H1 (cell line): ENCODE data around the gene NEURL1B. TPM values are rescaled to one million over a fixed set of nuclear protein-coding genes. Genes with fewer than 3 reads are reported as not detected.

Experiments used
- CTCF ChIA-PET: fragments of 300-600 bp; sonication (Branson Sonifier 250); formaldehyde crosslinking; loops from one replicate; lab custom pipeline; 2021; ENCODE audit not compliant: partially characterized antibody; lab: Charles Lee
- POLR2A ChIA-PET: fragments of 300-600 bp; sonication (Branson Sonifier 250); formaldehyde crosslinking; loops from one replicate; lab custom pipeline; 2021; ENCODE audit warnings: inconsistent platforms; ENCODE audit not compliant: partially characterized antibody; lab: Charles Lee
- DNase-seq, 2 experiments: peaks; one replicate each; pipeline versions ENCODE4 v3.0.0 to v3.0.0-alpha.2; 2010 to 2022; ENCODE audit warnings: low spot score in 2 of 2, low read depth in 1 of 2, mixed read lengths in 1 of 2
- FAIRE-seq: peaks from 2 replicates; lab custom pipeline; 2011; peaks lifted over from hg19 to GRCh38; lab: Jason Lieb, UNC
- H2AFZ ChIP-seq: 2 replicates; pipeline ENCODE4 v1.8.1; 2012; ENCODE audit warnings: low read length, inconsistent platforms
- H2AK5ac ChIP-seq: 2 replicates; pipeline ENCODE4 v1.6.1; 2013; ENCODE audit warnings: low read depth, low read length
- H2BK120ac ChIP-seq: replicated peaks from 2 replicates; pipeline ENCODE3; 2013; ENCODE audit warnings: low read depth, low read length, inconsistent platforms
- H2BK12ac ChIP-seq: 2 replicates; pipeline ENCODE4 v1.6.1; 2013; ENCODE audit warnings: low read depth, low read length
- H2BK15ac ChIP-seq: 2 replicates; pipeline ENCODE4 v1.6.1; 2013; ENCODE audit warnings: low read length
- H2BK20ac ChIP-seq: 2 replicates; pipeline ENCODE4 v1.6.1; 2013; ENCODE audit warnings: low read length
- H2BK5ac ChIP-seq: 2 replicates; pipeline ENCODE4 v1.6.1; 2013; ENCODE audit warnings: low read depth, low read length
- H3K14ac ChIP-seq: 2 replicates; pipeline ENCODE4 v1.6.1; 2013; ENCODE audit warnings: inconsistent platforms; ENCODE audit not compliant: insufficient read length
- H3K18ac ChIP-seq: 2 replicates; pipeline ENCODE4 v1.6.1; 2013; ENCODE audit warnings: low read length; ENCODE audit errors: extremely low read depth
- H3K23ac ChIP-seq: 2 replicates; pipeline ENCODE4 v1.6.1; 2013; ENCODE audit warnings: inconsistent platforms; ENCODE audit not compliant: insufficient read length
- H3K23me2 ChIP-seq: 2 replicates; pipeline ENCODE4 v1.6.1; 2013; ENCODE audit warnings: low read depth, low read length
- H3K27ac ChIP-seq: 2 replicates; pipeline ENCODE4 v1.6.1; 2011; ENCODE audit warnings: low read depth, low read length, inconsistent platforms
- H3K27me3 ChIP-seq, 4 experiments: replicated peaks in 1 of 4; 1 replicate in 1 of 4; 2 replicates in 3 of 4; pipeline versions ENCODE4 v1.6.1 to v1.8.1; 2011 to 2013; ENCODE audit warnings: low read length in 3 of 4, mild to moderate bottlenecking in 3 of 4, inconsistent platforms in 2 of 4, mixed read lengths in 2 of 4, moderate library complexity in 1 of 4; ENCODE audit not compliant: control insufficient read depth in 3 of 4, insufficient read depth in 3 of 4; ENCODE audit errors: extremely low read depth in 1 of 4
- H3K36me3 ChIP-seq, 4 experiments: 2 replicates each; pipeline versions ENCODE4 v1.6.1 to v1.8.1; 2011 to 2013; ENCODE audit warnings: mild to moderate bottlenecking in 4 of 4, low read length in 3 of 4, moderate library complexity in 2 of 4, control low read depth in 1 of 4, inconsistent platforms in 1 of 4; ENCODE audit not compliant: insufficient read depth in 4 of 4, control insufficient read depth in 2 of 4
- H3K4ac ChIP-seq: replicated peaks from 2 replicates; pipeline ENCODE3; 2013; ENCODE audit warnings: low read length, low read depth, mixed read lengths, inconsistent platforms; ENCODE audit not compliant: insufficient read length
- H3K4me1 ChIP-seq, 4 experiments: replicated peaks in 1 of 4; 1 replicate in 1 of 4; 2 replicates in 3 of 4; pipeline versions ENCODE4 v1.6.1 to v1.8.1; 2011 to 2013; ENCODE audit warnings: low read length in 3 of 4, inconsistent platforms in 2 of 4, mixed read lengths in 1 of 4; ENCODE audit not compliant: insufficient read depth in 4 of 4, control insufficient read depth in 3 of 4
- H3K4me2 ChIP-seq, 2 experiments: 2 replicates each; pipeline versions ENCODE4 v1.6.1 to v1.8.1; 2011 to 2013; ENCODE audit warnings: low read depth in 2 of 2, low read length in 2 of 2, control low read depth in 1 of 2, inconsistent platforms in 1 of 2, mild to moderate bottlenecking in 1 of 2; ENCODE audit not compliant: insufficient read depth in 1 of 2
- H3K4me3 ChIP-seq, 4 experiments: fragments of 200-600, 300-600 bp in 1 of 4; sonication (generic), shearing (Covaris generic), sonication (Bioruptor Twin) in 1 of 4; 2 replicates each; pipeline versions ENCODE4 v1.5.1 to v1.8.1; 2011 to 2016; ENCODE audit warnings: low read length in 4 of 4, low read depth in 3 of 4, control low read depth in 2 of 4, inconsistent platforms in 2 of 4, mild to moderate bottlenecking in 2 of 4, mixed read lengths in 1 of 4, moderate library complexity in 1 of 4; ENCODE audit not compliant: insufficient read depth in 2 of 4; ENCODE audit errors: extremely low read depth in 1 of 4
- H3K56ac ChIP-seq: replicated peaks from 2 replicates; pipeline ENCODE3; 2013; ENCODE audit warnings: low read depth, mild to moderate bottlenecking, mixed read lengths, low read length, inconsistent platforms; ENCODE audit not compliant: insufficient read length
- H3K79me1 ChIP-seq: 2 replicates; pipeline ENCODE4 v1.6.1; 2013; ENCODE audit warnings: low read depth, low read length, control low read depth
- H3K79me2 ChIP-seq, 2 experiments: 2 replicates each; pipeline versions ENCODE4 v1.6.1 to v1.8.1; 2012 to 2013; ENCODE audit warnings: low read length in 2 of 2, mild to moderate bottlenecking in 2 of 2, inconsistent platforms in 1 of 2; ENCODE audit not compliant: insufficient read depth in 2 of 2, control insufficient read depth in 1 of 2
- H3K9ac ChIP-seq, 4 experiments: replicated peaks in 1 of 4; 1 replicate in 1 of 4; 2 replicates in 3 of 4; pipeline versions ENCODE4 v1.6.1 to v1.8.1; 2011 to 2013; ENCODE audit warnings: low read depth in 3 of 4, low read length in 3 of 4, control low read depth in 2 of 4, mild to moderate bottlenecking in 2 of 4, moderate library complexity in 2 of 4, inconsistent platforms in 1 of 4; ENCODE audit errors: extremely low read depth in 1 of 4
- H3K9me3 ChIP-seq, 2 experiments: 2 replicates each; pipeline versions ENCODE4 v1.6.1 to v1.8.1; 2012 to 2013; ENCODE audit warnings: mild to moderate bottlenecking in 2 of 2, moderate library complexity in 2 of 2, control low read depth in 1 of 2, inconsistent platforms in 1 of 2, low read depth in 1 of 2, low read length in 1 of 2, mixed read lengths in 1 of 2; ENCODE audit not compliant: insufficient read depth in 2 of 2
- H4K20me1 ChIP-seq, 2 experiments: replicated peaks in 1 of 2; 2 replicates each; pipeline versions ENCODE3 to v1.8.1; 2011 to 2013; ENCODE audit warnings: inconsistent platforms in 2 of 2, low read length in 2 of 2, mild to moderate bottlenecking in 1 of 2; ENCODE audit not compliant: insufficient read depth in 2 of 2, control insufficient read depth in 1 of 2
- H4K5ac ChIP-seq: 2 replicates; pipeline ENCODE4 v1.6.1; 2013; ENCODE audit warnings: low read length, low read depth, mixed read lengths, inconsistent platforms; ENCODE audit not compliant: insufficient read length
- H4K8ac ChIP-seq: 2 replicates; pipeline ENCODE4 v1.8.0; 2013; ENCODE audit warnings: mild to moderate bottlenecking, moderate library complexity, low read length, inconsistent platforms; ENCODE audit not compliant: insufficient read depth; ENCODE audit errors: extremely low read depth
- H4K91ac ChIP-seq: replicated peaks from 2 replicates; pipeline ENCODE3; 2013; ENCODE audit warnings: low read length, mixed read lengths, inconsistent platforms; ENCODE audit not compliant: insufficient read length
- ASH2L ChIP-seq: fragments of 200-600, 300-600 bp; sonication (generic); IDR thresholded peaks from one replicate; pipeline ENCODE4 v1.7.1; 2017; ENCODE audit warnings: low read length
- BACH1 ChIP-seq: IDR thresholded peaks from 2 replicates; pipeline ENCODE4 v1.6.1; 2012; ENCODE audit warnings: low read length, improper control_type of control experiment
- JUND ChIP-seq: IDR thresholded peaks from 2 replicates; pipeline ENCODE4 v1.6.1; 2011; ENCODE audit warnings: mild to moderate bottlenecking, improper control_type of control experiment, low read length
- KDM4A ChIP-seq: IDR thresholded peaks from one replicate; pipeline ENCODE4 v1.7.1; 2012; ENCODE audit warnings: low read depth, mild to moderate bottlenecking, moderate library complexity, low read length, inconsistent platforms; ENCODE audit not compliant: severe bottlenecking
- MAFK ChIP-seq: IDR thresholded peaks from 2 replicates; pipeline ENCODE4 v1.6.1; 2012; ENCODE audit warnings: low read depth, mild to moderate bottlenecking, improper control_type of control experiment, low read length
- NRF1 ChIP-seq: IDR thresholded peaks from 2 replicates; pipeline ENCODE4 v1.6.1; 2011; ENCODE audit warnings: mild to moderate bottlenecking, low read depth, low read length, improper control_type of control experiment
- RFX5 ChIP-seq: IDR thresholded peaks from 2 replicates; pipeline ENCODE4 v1.6.1; 2011; ENCODE audit warnings: low read depth, low read length, improper control_type of control experiment, borderline replicate concordance
- SRF ChIP-seq: IDR thresholded peaks from 2 replicates; pipeline ENCODE4 v1.6.1; 2011; ENCODE audit warnings: mild to moderate bottlenecking, low read depth, low read length, moderate library complexity
- USF2 ChIP-seq: IDR thresholded peaks from 2 replicates; pipeline ENCODE4 v1.6.1; 2011; ENCODE audit warnings: low read length, improper control_type of control experiment
- YY1 ChIP-seq: IDR thresholded peaks from 2 replicates; pipeline ENCODE4 v1.6.1; 2011; ENCODE audit warnings: low read depth, mild to moderate bottlenecking, low read length
- WGBS, 2 experiments: shearing (Covaris generic) in 1 of 2; methylation state at CpG; one replicate each; pipeline versions ENCODE4 v1.1.6 to v1.1.7; 2013 to 2015; ENCODE audit warnings: low lambda C conversion rate in 2 of 2, mixed read lengths in 2 of 2, inconsistent platforms in 1 of 2, low coverage in 1 of 2, missing lambda C conversion rate in 1 of 2; ENCODE audit not compliant: insufficient replicate concordance in 2 of 2, insufficient coverage in 1 of 2, insufficient read length in 1 of 2; ENCODE audit errors: extremely low coverage in 1 of 2, missing lambda C conversion rate in 1 of 2; 5-methylcytosine and 5-hydroxymethylcytosine counted together
- polyA plus RNA-seq, 7 experiments: library from polyadenylated mRNA; depleted of rRNA in 3 of 7; stranded (reverse) in 5 of 7; unstranded in 2 of 7; fragments of >200 nt in 5 of 7; fragments of 200-250 nt in 2 of 7; gene quantifications; 1 replicate in 5 of 7; 2 replicates in 1 of 7; 4 replicates in 1 of 7; pipeline versions ENCODE4 v1.2.1 to v1.2.3, GENCODE V29; 2011 to 2013; ENCODE audit warnings: missing spikeins in 2 of 7, mixed read lengths in 2 of 7
- total RNA-seq: library from RNA; stranded (reverse); fragmentation: NEBNext Ultra II Directional; extraction: Animal tissue kit (Norgen Biotek cat#: 25700); gene quantifications from 2 replicates; pipeline ENCODE4 v1.2.1, GENCODE V29; 2021
- TF ChIP-seq, protein P1 (sequence below): IDR thresholded peaks from 2 replicates; pipeline ENCODE4 v1.6.1; 2012; ENCODE audit warnings: low read length, inconsistent platforms

NEURL1B gene
- total and polyA plus RNA-seq, 2 of the 8 experiments (the other 6 are each of a cell fraction or from before 2014, with no cell fraction given), result 3.3 to 6.1 TPM

DNA sequence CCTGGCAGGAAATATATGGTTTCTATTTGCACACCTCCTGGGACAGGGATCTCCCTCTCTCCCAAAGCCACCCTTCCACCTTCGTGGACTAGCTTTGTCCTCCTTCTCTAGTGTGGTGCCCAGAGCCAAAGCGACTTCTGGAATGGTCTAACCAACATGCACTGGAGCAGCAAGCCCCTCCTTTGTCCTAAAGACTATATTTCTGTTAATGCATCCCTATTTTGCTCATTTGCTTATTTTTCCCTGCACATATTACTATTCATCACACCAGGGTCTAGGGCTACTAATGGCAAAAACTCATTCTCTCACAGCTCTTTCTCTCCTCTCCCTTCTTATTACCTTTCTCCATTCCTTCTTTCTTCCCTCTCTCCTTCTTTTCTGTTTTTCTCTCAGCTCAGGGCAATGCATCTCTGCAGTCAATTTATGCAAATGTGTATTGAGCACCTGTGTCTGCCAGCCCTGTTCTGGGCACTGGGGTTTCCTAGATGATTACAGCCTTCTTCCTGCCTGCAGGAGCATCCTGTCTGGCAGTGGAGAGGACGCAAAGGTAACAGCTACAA is 2.8 kb upstream of the NEURL1B start:
- POLR2A ChIA-PET, result no interaction called here
- 82% methylated on average over 3 of the region's 3 CpGs; no CpG with 5 or more reads in 1 of the 2 experiments for WGBS, 2 experiments
- no peak for FAIRE-seq
- TF ChIP-seq RFX5, result no peak
- no peak for TF ChIP-seq SRF
- no peak for TF ChIP-seq YY1
- TF ChIP-seq ASH2L, result no peak
- TF ChIP-seq KDM4A, result no peak
- TF ChIP-seq NRF1, result no peak
- TF ChIP-seq, protein P1, sequence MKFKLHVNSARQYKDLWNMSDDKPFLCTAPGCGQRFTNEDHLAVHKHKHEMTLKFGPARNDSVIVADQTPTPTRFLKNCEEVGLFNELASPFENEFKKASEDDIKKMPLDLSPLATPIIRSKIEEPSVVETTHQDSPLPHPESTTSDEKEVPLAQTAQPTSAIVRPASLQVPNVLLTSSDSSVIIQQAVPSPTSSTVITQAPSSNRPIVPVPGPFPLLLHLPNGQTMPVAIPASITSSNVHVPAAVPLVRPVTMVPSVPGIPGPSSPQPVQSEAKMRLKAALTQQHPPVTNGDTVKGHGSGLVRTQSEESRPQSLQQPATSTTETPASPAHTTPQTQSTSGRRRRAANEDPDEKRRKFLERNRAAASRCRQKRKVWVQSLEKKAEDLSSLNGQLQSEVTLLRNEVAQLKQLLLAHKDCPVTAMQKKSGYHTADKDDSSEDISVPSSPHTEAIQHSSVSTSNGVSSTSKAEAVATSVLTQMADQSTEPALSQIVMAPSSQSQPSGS, result no peak
- no peak for TF ChIP-seq USF2
- no peak for TF ChIP-seq MAFK
- no peak for TF ChIP-seq BACH1
- TF ChIP-seq JUND, result no peak

More for the DNA sequence above, 2.8 kb upstream of the NEURL1B start:
- Histone ChIP-seq H3K9me3 (no peaks in the 10 kb centered on the region), H2BK12ac (no peak overlapping the region; the same call in 1 of the 2 replicates), H2BK20ac (no peak overlapping the region), H3K18ac (no peak overlapping the region), H4K91ac (no peak overlapping the region), H3K23ac (no peak overlapping the region), H3K23me2 (peaks cover 7% of the 10 kb centered on the region; the same call in 1 of the 2 replicates), H3K9ac (no peak overlapping the region), H4K20me1 (no peaks in the 10 kb centered on the region), H3K4me3 (no peak overlapping the region), H3K4ac (no peak overlapping the region), H3K79me2 (no peaks in the 10 kb centered on the region), H3K4me1 (peaks cover 0 to 13% (median 2%) of the 10 kb centered on the region in 4 experiments; a peak in 2 of 7 replicates), H2AFZ (no peak overlapping the region), H4K8ac (no peak overlapping the region), H2BK120ac (no peak overlapping the region), H3K27me3 (peaks cover 0 to 24% (median 14%) of the 10 kb centered on the region in 4 experiments; a peak in 6 of 7 replicates), H4K5ac (no peak overlapping the region), H2BK15ac (0 out of 2 replicates have a peak overlapping the region, but pooled peaks have one; percentile 74), H2BK5ac (no peak overlapping the region), H3K79me1 (no peaks in the 10 kb centered on the region), H3K14ac (no peak overlapping the region), H3K36me3 (no peaks in the 10 kb centered on the region), H3K56ac (no peak overlapping the region), H3K27ac (no peak overlapping the region), H2AK5ac (no peak overlapping the region; the same call in 1 of the 2 replicates), H3K4me2 (no peak overlapping the region)
- no peak for DNase-seq
- CTCF ChIA-PET, result interaction anchor here (0.5 to 2.2 kb wide), 5 partner anchors 9 to 51 kb away, joined by 3 to 7 read pairs (median 3); no protein-coding TSS in a partner anchor
